ENCODE results near the gene TMEM202. TPM values are rescaled to one million over a fixed set of nuclear protein-coding genes. Genes with fewer than 3 reads are reported as not detected.

TMEM202 gene
- total RNA-seq, 2 donors from 2014 or later = not detected

DNA sequence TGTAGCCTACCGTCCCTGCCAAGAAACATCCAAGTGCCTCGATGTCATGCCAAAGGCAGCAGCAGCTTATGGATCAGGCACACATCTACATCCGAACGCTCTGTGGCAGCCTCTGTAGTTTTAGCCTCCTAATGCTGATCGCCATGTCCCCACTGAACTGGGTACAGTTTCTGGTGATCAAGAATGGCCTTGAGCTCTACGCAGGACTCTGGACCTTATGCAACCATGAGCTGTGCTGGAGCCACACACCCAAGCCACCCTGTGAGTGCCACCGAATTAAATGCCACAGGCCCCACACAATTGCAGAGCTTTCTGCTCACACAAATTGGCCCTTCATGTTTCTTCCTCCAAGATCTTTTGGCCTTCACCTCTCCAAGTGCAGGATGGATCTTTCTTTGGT, 543 bp downstream of the TMEM202 start:
- no peak overlapping the region for H3K27ac ChIP-seq
- no peak for DNase-seq (ENCODE audit: low spot score)
- no peak overlapping the region for H3K4me3 ChIP-seq
- H3K4me1 ChIP-seq (ENCODE audit: control insufficient read depth in 1 of 2, low read depth in 2 of 2) = no peaks in the 10 kb centered on the region
- H3K27me3 ChIP-seq (replicated peaks; ENCODE audit: insufficient read depth) = no peaks in the 10 kb centered on the region
- TF ChIP-seq, protein P1, sequence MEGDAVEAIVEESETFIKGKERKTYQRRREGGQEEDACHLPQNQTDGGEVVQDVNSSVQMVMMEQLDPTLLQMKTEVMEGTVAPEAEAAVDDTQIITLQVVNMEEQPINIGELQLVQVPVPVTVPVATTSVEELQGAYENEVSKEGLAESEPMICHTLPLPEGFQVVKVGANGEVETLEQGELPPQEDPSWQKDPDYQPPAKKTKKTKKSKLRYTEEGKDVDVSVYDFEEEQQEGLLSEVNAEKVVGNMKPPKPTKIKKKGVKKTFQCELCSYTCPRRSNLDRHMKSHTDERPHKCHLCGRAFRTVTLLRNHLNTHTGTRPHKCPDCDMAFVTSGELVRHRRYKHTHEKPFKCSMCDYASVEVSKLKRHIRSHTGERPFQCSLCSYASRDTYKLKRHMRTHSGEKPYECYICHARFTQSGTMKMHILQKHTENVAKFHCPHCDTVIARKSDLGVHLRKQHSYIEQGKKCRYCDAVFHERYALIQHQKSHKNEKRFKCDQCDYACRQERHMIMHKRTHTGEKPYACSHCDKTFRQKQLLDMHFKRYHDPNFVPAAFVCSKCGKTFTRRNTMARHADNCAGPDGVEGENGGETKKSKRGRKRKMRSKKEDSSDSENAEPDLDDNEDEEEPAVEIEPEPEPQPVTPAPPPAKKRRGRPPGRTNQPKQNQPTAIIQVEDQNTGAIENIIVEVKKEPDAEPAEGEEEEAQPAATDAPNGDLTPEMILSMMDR (IDR thresholded peaks at IDR 0.05) = no peak
- H3K36me3 ChIP-seq = no peaks in the 10 kb centered on the region
- no peaks in the 10 kb centered on the region for H3K9me3 ChIP-seq
- no peak for ATAC-seq (ENCODE audit: insufficient number of reproducible peaks, low FRiP score, low read depth)

DNA sequence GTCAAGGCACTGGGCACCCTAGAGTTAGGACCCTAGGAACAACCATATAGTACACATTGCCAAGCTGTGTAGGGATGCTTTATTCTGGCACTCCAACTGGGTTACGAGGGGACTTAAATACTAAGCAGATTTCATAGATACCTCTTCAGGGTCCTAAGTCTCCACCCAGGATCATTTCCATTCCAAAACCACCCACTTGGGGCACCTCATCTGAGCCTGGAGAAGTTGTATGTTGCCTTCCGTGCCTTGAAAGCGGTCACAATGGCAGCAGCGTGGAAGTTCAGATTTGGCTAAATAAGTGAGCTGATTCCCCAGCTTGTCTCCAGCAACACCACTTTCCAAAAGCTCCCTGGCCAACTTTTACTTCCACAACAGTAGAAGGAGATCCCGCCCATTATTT, 4.6 kb downstream of the TMEM202 start:
- TF ChIP-seq, protein P1 (IDR thresholded peaks at IDR 0.05) = no peak
- Histone ChIP-seq H3K27me3 (replicated peaks; ENCODE audit: insufficient read depth) (no peaks in the 10 kb centered on the region), H3K9me3 (no peaks in the 10 kb centered on the region)

DNA sequence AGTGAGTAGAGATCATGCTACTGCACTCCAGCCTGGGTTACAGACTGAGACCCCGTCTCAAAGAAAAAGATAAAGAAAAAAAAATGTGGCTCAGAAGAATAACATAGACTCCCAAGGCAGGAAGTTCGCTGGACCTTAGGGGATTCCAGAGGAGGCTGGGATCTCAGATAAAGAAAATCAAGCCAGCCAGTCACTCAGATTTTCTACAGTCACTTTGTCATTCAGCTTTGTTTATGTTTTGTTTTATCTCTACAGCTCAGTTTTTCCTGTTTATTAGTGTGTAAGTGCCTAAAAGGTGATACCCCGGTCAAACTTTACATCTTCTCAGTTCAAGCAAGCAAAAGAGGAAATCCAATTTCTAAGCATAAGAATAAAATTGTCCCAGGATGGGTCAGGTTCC, 6.3 kb downstream of the TMEM202 start:
- TF ChIP-seq, protein P1 (IDR thresholded peaks at IDR 0.05) = no peak
- no peak overlapping the region for H3K4me3 ChIP-seq
- DNase-seq (ENCODE audit: low spot score) = no peak
- H3K27ac ChIP-seq = no peak overlapping the region
- H3K36me3 ChIP-seq = no peaks in the 10 kb centered on the region
- H3K4me1 ChIP-seq (ENCODE audit: control insufficient read depth in 1 of 2, low read depth in 2 of 2) = no peaks in the 10 kb centered on the region
- H3K9me3 ChIP-seq = no peaks in the 10 kb centered on the region
- H3K27me3 ChIP-seq (replicated peaks; ENCODE audit: insufficient read depth) = no peaks in the 10 kb centered on the region
- ATAC-seq (ENCODE audit: insufficient number of reproducible peaks, low FRiP score, low read depth) = no peak

More for the DNA sequence above, 4.6 kb downstream of the TMEM202 start:
- no peaks in the 10 kb centered on the region for H3K4me1 ChIP-seq (ENCODE audit: control insufficient read depth in 1 of 2, low read depth in 2 of 2)
- H3K36me3 ChIP-seq = no peaks in the 10 kb centered on the region
- no peak overlapping the region for H3K4me3 ChIP-seq
- DNase-seq (ENCODE audit: low spot score) = no peak
- no peak overlapping the region for H3K27ac ChIP-seq
- no peak for ATAC-seq (ENCODE audit: insufficient number of reproducible peaks, low FRiP score, low read depth)

DNA sequence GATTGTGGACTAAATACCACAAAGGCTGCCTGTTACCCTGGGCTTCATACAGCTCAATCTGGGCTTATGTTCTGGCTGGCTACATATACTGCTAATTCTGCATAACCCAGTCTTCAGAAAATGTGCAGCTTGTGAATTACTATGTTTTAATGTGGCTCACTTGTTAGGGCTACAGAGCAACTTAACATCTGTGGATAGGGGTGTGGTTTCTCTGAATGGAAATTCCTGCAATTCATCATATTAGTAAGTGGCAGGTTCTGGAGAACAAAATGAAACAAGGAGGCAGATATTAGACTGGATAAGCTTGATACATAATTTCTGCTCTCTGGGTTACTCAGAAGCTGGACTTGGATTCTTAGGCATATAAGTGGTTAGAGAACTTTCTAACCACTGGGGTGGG, 6.7 kb downstream of the TMEM202 start:
- Histone ChIP-seq H3K27ac (no peak overlapping the region), H3K27me3 (replicated peaks; ENCODE audit: insufficient read depth) (no peaks in the 10 kb centered on the region), H3K9me3 (no peaks in the 10 kb centered on the region), H3K36me3 (no peaks in the 10 kb centered on the region), H3K4me1 (ENCODE audit: control insufficient read depth in 1 of 2, low read depth in 2 of 2) (no peaks in the 10 kb centered on the region), H3K4me3 (no peak overlapping the region)
- TF ChIP-seq, protein P1 (IDR thresholded peaks at IDR 0.05) = no peak
- DNase-seq (ENCODE audit: low spot score) (no peak), ATAC-seq (ENCODE audit: insufficient number of reproducible peaks, low FRiP score, low read depth) (no peak)

DNA sequence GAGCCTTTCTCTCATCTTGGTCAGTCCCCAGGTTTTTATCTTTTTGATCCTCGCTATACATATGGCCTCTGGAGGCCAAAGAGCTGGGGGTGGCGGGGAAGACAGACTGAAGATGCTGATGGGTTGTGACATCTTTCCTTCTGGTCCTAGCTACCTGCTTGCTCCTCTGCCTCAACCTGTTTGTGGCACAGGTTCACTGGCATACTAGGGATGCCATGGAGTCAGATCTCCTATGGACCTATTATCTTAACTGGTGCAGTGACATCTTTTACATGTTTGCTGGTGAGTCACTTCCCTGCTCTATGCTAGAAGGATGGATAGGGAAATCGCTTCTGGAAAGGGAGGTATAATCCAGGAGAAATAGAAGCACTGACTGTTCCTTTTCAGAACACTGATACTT, 8.8 kb downstream of the TMEM202 start:
- no peaks in the 10 kb centered on the region for H3K27me3 ChIP-seq (replicated peaks; ENCODE audit: insufficient read depth)
- DNase-seq (ENCODE audit: low spot score) (no peak), ATAC-seq (ENCODE audit: insufficient number of reproducible peaks, low FRiP score, low read depth) (no peak)
- H3K27ac ChIP-seq = no peak overlapping the region
- no peaks in the 10 kb centered on the region for H3K4me1 ChIP-seq (ENCODE audit: control insufficient read depth in 1 of 2, low read depth in 2 of 2)
- no peaks in the 10 kb centered on the region for H3K9me3 ChIP-seq
- TF ChIP-seq, protein P1 (IDR thresholded peaks at IDR 0.05) = no peak
- no peak overlapping the region for H3K4me3 ChIP-seq
- H3K36me3 ChIP-seq = no peaks in the 10 kb centered on the region
